Fibroblast of mammary gland (primary cell): ENCODE results near the gene PITX3.
A peak's percentile ranks its signal among the peaks of the same experiment; 100 is the strongest.
"Not testable (repeated sequence)": the region's sequence is repeated elsewhere in the genome, so short reads cannot be mapped to it uniquely, and the experiment has no call there.

Experiments used
- DNase-seq: peaks from one replicate; pipeline ENCODE4 v3.0.0-alpha.2; 2010; ENCODE audit warnings: low read depth
- H3K4me3 ChIP-seq: 2 replicates; pipeline ENCODE4 v1.5.1; 2011; ENCODE audit warnings: low read depth, mild to moderate bottlenecking, low read length, moderate library complexity; ENCODE audit not compliant: control insufficient read depth
- TF ChIP-seq, protein P1 (sequence below): conservative IDR thresholded peaks from 2 replicates; pipeline ENCODE4 v1.5.1; 2011; ENCODE audit warnings: low read depth, low read length, inconsistent platforms; ENCODE audit not compliant: control insufficient read depth, insufficient read depth

Gene PITX3

DNA sequence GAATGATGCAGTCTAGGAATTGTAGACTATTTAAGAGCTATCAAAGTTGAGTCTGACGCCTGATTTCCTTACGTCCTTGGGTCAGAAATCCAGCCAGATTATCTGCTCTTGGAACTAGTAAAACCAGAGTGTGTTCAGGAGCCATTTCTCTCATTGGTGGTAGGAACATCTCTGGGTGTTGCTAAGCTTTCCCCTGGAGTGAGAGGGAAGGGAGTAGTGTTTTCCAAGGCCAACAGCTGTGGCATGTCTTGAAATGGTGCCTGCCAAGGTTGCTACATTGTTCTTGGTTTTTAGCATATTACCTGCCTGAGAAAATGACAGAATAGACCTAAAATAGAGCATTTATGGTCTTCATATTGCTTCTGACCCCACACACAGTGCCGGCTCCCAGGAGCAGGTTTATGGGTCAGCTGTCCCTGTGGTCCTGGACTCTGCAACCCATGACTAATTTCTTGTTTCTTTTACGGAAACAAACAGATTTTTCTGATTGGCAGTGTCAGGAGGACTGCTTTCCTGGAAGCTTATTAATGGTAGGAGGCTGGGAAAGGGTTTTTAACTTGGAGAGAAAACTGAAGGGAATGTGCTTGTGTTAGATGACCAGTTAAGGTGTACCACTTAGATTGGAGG is 21.5 kb upstream of the PITX3 start:
- H3K4me3 ChIP-seq: no peak overlapping the region
- TF ChIP-seq, protein P1, sequence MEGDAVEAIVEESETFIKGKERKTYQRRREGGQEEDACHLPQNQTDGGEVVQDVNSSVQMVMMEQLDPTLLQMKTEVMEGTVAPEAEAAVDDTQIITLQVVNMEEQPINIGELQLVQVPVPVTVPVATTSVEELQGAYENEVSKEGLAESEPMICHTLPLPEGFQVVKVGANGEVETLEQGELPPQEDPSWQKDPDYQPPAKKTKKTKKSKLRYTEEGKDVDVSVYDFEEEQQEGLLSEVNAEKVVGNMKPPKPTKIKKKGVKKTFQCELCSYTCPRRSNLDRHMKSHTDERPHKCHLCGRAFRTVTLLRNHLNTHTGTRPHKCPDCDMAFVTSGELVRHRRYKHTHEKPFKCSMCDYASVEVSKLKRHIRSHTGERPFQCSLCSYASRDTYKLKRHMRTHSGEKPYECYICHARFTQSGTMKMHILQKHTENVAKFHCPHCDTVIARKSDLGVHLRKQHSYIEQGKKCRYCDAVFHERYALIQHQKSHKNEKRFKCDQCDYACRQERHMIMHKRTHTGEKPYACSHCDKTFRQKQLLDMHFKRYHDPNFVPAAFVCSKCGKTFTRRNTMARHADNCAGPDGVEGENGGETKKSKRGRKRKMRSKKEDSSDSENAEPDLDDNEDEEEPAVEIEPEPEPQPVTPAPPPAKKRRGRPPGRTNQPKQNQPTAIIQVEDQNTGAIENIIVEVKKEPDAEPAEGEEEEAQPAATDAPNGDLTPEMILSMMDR: no peak
- peak; percentile 48 for DNase-seq

DNA sequence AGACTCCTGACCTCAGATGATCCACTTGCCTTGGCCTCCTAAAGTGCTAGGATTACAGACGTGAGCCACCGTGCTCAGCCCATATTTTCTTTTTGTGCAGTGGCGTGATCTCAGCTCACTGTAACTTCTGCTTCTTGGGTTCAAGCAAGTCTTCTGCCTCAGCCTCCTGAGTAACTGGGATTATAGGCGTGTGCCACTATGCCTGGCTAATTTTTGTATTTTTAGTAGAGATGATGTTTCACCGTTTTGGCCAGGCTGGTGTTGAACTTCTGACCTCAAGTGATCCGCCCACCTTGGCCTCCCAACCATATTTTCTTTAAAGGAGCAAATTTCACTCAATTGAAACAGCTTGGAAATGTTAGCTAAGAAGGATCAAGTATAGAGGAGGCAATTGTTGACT is 20.5 kb upstream of the PITX3 start:
- no peak overlapping the region for H3K4me3 ChIP-seq
- TF ChIP-seq, protein P1: no peak
- DNase-seq: peak; percentile 31

DNA sequence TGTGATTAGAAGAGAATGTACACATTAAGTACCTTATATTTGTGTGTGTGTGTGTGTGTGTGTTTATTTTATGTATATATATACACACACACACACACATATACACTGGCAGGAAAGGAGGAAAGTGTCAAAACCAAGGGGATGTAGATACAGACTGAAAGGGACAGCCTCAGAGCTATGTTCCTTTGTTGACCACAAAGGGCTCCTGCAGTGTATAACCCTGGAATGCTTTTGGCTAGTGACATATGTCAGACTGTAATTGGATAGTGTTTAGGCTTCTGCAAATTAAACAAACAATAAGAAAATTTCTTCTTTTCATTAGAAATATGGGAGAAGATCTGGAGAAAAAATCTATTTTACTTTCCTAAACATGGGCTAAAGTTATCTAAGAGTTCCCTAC is 19.9 kb upstream of the PITX3 start:
- H3K4me3 ChIP-seq: no peak overlapping the region
- TF ChIP-seq, protein P1: no peak
- DNase-seq: no peak

DNA sequence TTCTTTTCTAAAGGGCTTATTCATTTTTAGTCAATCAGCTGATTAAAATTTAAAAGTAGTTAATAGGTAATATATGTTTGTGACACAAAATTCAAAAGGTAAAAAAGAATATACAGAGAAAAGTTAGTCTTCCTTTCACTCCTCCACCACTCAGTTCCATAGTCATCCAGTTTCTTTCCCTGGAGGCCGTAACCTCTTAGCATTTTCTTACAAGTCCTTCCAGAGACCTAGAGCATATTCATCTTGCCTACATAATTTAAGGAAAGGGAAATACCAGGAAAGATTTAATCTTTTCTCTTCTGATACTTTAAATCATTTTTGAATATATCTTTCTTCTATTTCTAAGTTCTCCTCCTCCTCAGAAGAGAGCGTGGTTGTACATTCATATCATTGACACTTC is 14.1 kb upstream of the PITX3 start:
- DNase-seq: no peak
- no peak overlapping the region for H3K4me3 ChIP-seq
- TF ChIP-seq, protein P1: no peak

DNA sequence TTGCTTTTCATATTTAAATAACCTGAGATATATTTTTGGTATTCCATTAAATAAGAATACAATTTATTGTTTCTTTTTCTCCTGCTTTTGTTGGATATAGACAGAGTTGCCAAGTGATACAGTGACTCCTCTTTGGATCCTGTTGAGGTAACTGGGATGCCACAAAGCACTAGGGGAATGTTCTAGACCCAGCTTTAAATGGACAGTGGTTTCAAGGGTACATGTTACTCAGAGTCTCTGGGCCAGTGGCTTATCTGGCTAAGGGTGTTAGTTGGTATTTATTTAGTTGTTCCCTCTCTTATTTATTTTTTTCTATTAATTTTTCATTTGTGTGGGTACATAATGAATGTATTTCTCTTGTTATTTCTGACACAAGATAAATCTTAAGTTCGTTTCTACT is 13.1 kb upstream of the PITX3 start:
- TF ChIP-seq, protein P1: no peak
- H3K4me3 ChIP-seq: no peak overlapping the region
- no peak for DNase-seq

DNA sequence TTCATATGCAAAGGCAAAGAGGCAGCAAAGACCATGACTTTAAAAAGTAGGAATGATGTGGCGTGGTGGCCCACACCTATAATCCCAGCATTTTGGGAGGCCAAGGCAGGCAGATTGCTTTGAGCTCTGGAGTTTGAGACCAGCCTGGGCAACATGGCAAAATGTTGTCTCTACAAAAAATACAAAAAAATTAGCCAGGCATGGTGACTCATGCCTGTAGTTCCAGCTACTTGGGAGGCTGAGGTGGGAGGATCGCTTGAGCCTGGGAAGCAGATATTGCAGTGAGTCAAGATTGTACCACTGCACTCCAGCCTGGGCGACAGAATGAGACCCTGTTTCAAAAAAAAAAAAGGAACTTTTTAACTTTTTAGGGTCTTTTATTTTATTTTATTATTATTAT is 11.2 kb upstream of the PITX3 start:
- peak; percentile 55 for DNase-seq
- H3K4me3 ChIP-seq: not testable (repeated sequence)

DNA sequence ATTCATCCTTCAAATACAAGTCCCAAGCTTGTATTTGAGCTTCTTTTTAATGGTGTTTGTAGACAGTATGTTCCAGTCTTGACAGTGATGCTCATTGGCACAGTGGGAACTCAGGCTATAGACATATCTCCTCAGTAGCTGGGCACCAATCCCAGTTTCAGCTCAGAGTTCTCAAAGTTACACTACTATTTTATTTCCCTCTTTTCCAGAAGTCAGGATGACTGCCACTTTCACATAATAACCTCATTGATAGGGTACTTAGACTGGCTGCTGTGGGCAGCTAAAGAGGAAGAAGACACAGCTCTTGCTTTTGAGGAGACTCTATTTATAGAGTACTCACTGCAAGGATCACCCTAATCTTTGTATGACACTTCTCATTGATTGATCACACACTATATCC is 6.4 kb upstream of the PITX3 start:
- no peak overlapping the region for H3K4me3 ChIP-seq
- DNase-seq: no peak
- TF ChIP-seq, protein P1: no peak
